ENCODE measurements around the gene TTC32.

TTC32 gene

GRCh38 chr2:19848029-19848750 is 53.6 kb downstream of the TTC32 start:
- DNase-seq, result no peak

- no peak for DNase-seq
Measured at GRCh38 chr2:19847486-19847885, 54.3 kb downstream of the TTC32 start.

Measured in RPMI8226 (cell line).